Keratinocyte (primary cell): ENCODE results near the gene KIAA1217. TPM values are rescaled to one million over a fixed set of nuclear protein-coding genes. Genes with fewer than 3 reads are reported as not detected.

Experiments
- DNase-seq: peaks from one replicate; pipeline ENCODE4 v3.0.0-alpha.2; 2011; ENCODE audit warnings: low read depth, missing footprints, low spot score
- FAIRE-seq: peaks from 2 replicates; lab custom pipeline; 2011; peaks lifted over from hg19 to GRCh38; lab: Jason Lieb, UNC
- H2AFZ ChIP-seq: 2 replicates; pipeline ENCODE4 v1.6.0; 2012; ENCODE audit warnings: low read length, control low read depth, inconsistent platforms; ENCODE audit not compliant: control insufficient read depth
- H3K27ac ChIP-seq: 2 replicates; pipeline ENCODE4 v1.5.1; 2011; ENCODE audit warnings: low read length; ENCODE audit not compliant: control insufficient read depth, insufficient read depth
- H3K27me3 ChIP-seq: 3 replicates; pipeline ENCODE4 v1.6.0; 2011; ENCODE audit warnings: low read length; ENCODE audit not compliant: control insufficient read depth, insufficient read depth; ENCODE audit errors: extremely low read depth
- H3K36me3 ChIP-seq, 2 experiments: 2 replicates in 1 of 2; 3 replicates in 1 of 2; pipeline ENCODE4 v1.5.1; 2011; ENCODE audit warnings: low read length in 2 of 2, mild to moderate bottlenecking in 1 of 2; ENCODE audit not compliant: control insufficient read depth in 2 of 2, insufficient read depth in 2 of 2; ENCODE audit errors: extremely low read depth in 1 of 2
- H3K4me1 ChIP-seq: 3 replicates; pipeline ENCODE4 v1.5.1; 2011; ENCODE audit warnings: low read length; ENCODE audit not compliant: control insufficient read depth, insufficient read depth; ENCODE audit errors: extremely low read depth
- H3K4me2 ChIP-seq: 3 replicates; pipeline ENCODE4 v1.6.0; 2011; ENCODE audit warnings: low read depth, low read length; ENCODE audit not compliant: control insufficient read depth, insufficient read depth; ENCODE audit errors: extremely low read depth
- H3K4me3 ChIP-seq, 3 experiments: fragments of 200-600 bp in 1 of 3; sonication (generic) in 1 of 3; 2 replicates in 2 of 3; 3 replicates in 1 of 3; pipeline ENCODE4 v1.5.1; 2011 to 2016; ENCODE audit warnings: low read length in 3 of 3, mild to moderate bottlenecking in 3 of 3, control low read depth in 2 of 3, inconsistent platforms in 1 of 3, low read depth in 1 of 3, mixed read lengths in 1 of 3, mixed run types in 1 of 3, moderate library complexity in 1 of 3; ENCODE audit not compliant: control insufficient read depth in 2 of 3, insufficient read depth in 2 of 3; ENCODE audit errors: extremely low read depth in 1 of 3
- H3K79me2 ChIP-seq: 2 replicates; pipeline ENCODE4 v1.6.0; 2012; ENCODE audit warnings: low read length; ENCODE audit not compliant: control insufficient read depth, insufficient read depth
- H3K9ac ChIP-seq: 3 replicates; pipeline ENCODE4 v1.6.0; 2011; ENCODE audit warnings: low read length; ENCODE audit not compliant: control insufficient read depth, insufficient read depth; ENCODE audit errors: extremely low read depth
- H3K9me1 ChIP-seq: 3 replicates; pipeline ENCODE4 v1.6.0; 2011; ENCODE audit warnings: low read length; ENCODE audit not compliant: control insufficient read depth, insufficient read depth; ENCODE audit errors: extremely low read depth
- H3K9me3 ChIP-seq: 2 replicates; pipeline ENCODE4 v1.5.1; 2012; ENCODE audit warnings: low read depth, low read length; ENCODE audit not compliant: control insufficient read depth
- H4K20me1 ChIP-seq: 3 replicates; pipeline ENCODE4 v1.6.0; 2011; ENCODE audit warnings: low read length; ENCODE audit not compliant: control insufficient read depth, insufficient read depth; ENCODE audit errors: extremely low read depth
- CTCF ChIP-seq, 3 experiments: IDR thresholded peaks in 1 of 3; conservative IDR thresholded peaks in 1 of 3; optimal IDR thresholded peaks in 1 of 3; 2 replicates in 2 of 3; 3 replicates in 1 of 3; pipeline versions ENCODE3 to v1.5.1; 2011; ENCODE audit warnings: low read length in 3 of 3, mild to moderate bottlenecking in 3 of 3, moderate library complexity in 2 of 3, control low read depth in 1 of 3, inconsistent platforms in 1 of 3; ENCODE audit not compliant: insufficient read depth in 2 of 3; ENCODE audit errors: extremely low read depth in 1 of 3
- EZH2 ChIP-seq: IDR thresholded peaks from one replicate; pipeline ENCODE4 v1.6.1; 2012; ENCODE audit warnings: inconsistent platforms, mild to moderate bottlenecking, low read length, moderate library complexity
- dilution Hi-C: fragments of 300-500 bp; cut with MboI; formaldehyde crosslinking; loops from one replicate; pipeline ENCODE4 v1.7.0; 2020; ENCODE audit warnings: low sequenced_read_pairs; ENCODE audit not compliant: extremely low pct_ligation_motif_present
- polyA plus RNA-seq, 5 experiments: library from polyadenylated mRNA; depleted of rRNA in 3 of 5; stranded (reverse) in 3 of 5; stranded (forward) in 1 of 5; unstranded in 1 of 5; fragments of >200 nt; gene quantifications; 1 replicate in 1 of 5; 2 replicates in 3 of 5; 3 replicates in 1 of 5; pipeline versions ENCODE4 v1.2.1 to v1.2.3, GENCODE V29; 2011 to 2012; ENCODE audit warnings: missing spikeins in 2 of 5, low read depth in 1 of 5, low replicate concordance in 1 of 5

KIAA1217 gene
- polyA plus RNA-seq, 1 donor (not counting 4 experiments of a cell fraction or from before 2014, with no cell fraction given) = 10.4 TPM

- no peak for TF ChIP-seq CTCF (optimal IDR thresholded peaks at IDR 0.05 in 1 of 3, IDR thresholded peaks at IDR 0.05 in 1 of 3, conservative IDR thresholded peaks at IDR 0.05 in 1 of 3; ENCODE audit: extremely low read depth in 1 of 3, insufficient read depth in 2 of 3, low read length in 3 of 3)
- TF ChIP-seq EZH2 = no peak
- DNase-seq (no peak), FAIRE-seq (peak; percentile 86)
- Histone ChIP-seq H3K9ac (peak overlapping the region; percentile 58), H3K4me1 (peaks cover 24% of the 10 kb centered on the region), H3K4me2 (peak overlapping the region; percentile 71), H4K20me1 (no peaks in the 10 kb centered on the region), H2AFZ (peak overlapping the region; percentile 23), H3K4me3 (peak overlapping the region in 1 of 3 experiments; percentile 30), H3K9me3 (no peaks in the 10 kb centered on the region), H3K36me3 (no peaks in the 10 kb centered on the region), H3K9me1 (no peaks in the 10 kb centered on the region), H3K27ac (peak overlapping the region; percentile 63), H3K27me3 (no peaks in the 10 kb centered on the region), H3K79me2 (no peaks in the 10 kb centered on the region)
- dilution Hi-C loops = no loop called here
Measured at GRCh38 chr10:24449321-24449740, 240.4 kb downstream of the KIAA1217 start.

- dilution Hi-C loops = no loop called here
- Histone ChIP-seq H3K4me1 (peaks cover 19% of the 10 kb centered on the region), H3K36me3 (no peaks in the 10 kb centered on the region), H3K27ac (peak overlapping the region; percentile 63), H3K9me3 (no peaks in the 10 kb centered on the region), H3K4me2 (peak overlapping the region; percentile 71), H3K9ac (peak overlapping the region; percentile 58), H3K27me3 (no peaks in the 10 kb centered on the region), H4K20me1 (no peaks in the 10 kb centered on the region), H3K79me2 (no peaks in the 10 kb centered on the region), H3K9me1 (no peaks in the 10 kb centered on the region), H3K4me3 (no peak overlapping the region), H2AFZ (no peak overlapping the region)
- TF ChIP-seq EZH2 (no peak), CTCF (optimal IDR thresholded peaks at IDR 0.05 in 1 of 3, IDR thresholded peaks at IDR 0.05 in 1 of 3, conservative IDR thresholded peaks at IDR 0.05 in 1 of 3; ENCODE audit: extremely low read depth in 1 of 3, insufficient read depth in 2 of 3, low read length in 3 of 3) (no peak)
- DNase-seq (no peak), FAIRE-seq (no peak)
Measured at GRCh38 chr10:24449769-24450310, 240.9 kb downstream of the KIAA1217 start.
